HG02973 (cell line): ENCODE results near the gene C13orf46.

ENCODE experiments used
- ATAC-seq: cut with Tn5 transposase; IDR thresholded peaks from one replicate; pipeline ENCODE4 v1.9.1; 2021; ENCODE audit warnings: moderate library complexity; ENCODE audit not compliant: unreplicated experiment

The C13orf46 gene

GRCh38 chr13:114010401-114011101, 36.7 kb upstream of the C13orf46 start:
- ATAC-seq: no peak

- no peak for ATAC-seq
These were observed 35.9 kb upstream of the C13orf46 start for GRCh38 chr13:114009590-114010400.

DNA sequence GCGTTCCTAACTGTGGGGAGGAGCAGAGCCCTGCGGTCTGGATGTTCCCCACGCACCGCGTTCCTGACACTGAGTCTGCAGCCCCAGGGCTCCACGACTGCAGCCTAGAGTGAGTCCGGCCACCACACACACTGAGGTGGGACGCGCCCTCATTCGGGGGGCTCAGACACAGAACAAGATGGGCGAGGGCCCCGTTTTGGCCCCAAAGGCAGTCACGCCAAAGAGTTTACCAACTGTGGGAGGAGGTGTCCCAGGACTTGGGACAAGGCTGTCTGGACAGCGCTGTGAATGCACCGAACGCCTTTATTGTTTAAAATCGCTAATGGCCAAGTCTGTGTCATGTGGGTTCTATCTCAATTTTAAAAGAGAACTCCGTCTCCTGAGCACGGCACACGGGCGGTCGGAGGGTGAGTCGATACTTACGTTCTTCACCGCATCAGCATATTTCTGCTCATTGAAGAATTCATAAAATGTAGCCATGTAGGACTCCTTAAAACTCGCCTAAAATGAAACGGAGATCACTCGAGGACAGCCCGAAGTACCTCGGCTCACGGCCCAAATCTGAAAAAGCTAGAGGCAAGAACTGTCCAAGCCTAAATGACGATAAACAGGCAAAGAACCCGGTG, 35.2 kb upstream of the C13orf46 start:
- no peak for ATAC-seq

GRCh38 chr13:114007566-114007965, 33.7 kb upstream of the C13orf46 start:
- ATAC-seq: no peak

DNA sequence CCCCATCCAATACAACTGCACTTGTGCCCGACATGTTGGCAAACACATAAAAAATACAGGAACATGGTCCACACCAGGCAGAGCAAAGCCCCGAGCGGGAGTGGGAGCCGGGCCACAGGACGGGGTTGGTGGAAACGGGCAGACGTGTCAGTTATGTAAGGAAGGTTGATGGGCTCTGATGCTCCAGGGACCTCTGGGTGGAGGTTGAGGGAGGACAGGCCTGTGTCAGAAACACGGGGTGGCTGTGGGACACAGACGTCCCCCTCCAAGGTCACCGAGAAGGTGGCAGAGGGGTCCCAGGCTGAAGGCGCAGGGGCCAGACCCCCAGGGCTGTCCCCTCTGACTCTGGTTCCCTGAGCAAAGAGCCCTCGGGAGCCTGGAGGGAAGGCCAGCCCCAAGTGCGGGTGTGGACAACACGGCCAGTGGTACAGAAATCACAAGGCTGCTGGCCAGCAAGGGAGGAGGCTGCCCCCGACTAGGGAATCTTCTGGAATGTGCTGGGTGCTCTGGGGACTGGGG, 31.4 kb upstream of the C13orf46 start:
- no peak for ATAC-seq

DNA sequence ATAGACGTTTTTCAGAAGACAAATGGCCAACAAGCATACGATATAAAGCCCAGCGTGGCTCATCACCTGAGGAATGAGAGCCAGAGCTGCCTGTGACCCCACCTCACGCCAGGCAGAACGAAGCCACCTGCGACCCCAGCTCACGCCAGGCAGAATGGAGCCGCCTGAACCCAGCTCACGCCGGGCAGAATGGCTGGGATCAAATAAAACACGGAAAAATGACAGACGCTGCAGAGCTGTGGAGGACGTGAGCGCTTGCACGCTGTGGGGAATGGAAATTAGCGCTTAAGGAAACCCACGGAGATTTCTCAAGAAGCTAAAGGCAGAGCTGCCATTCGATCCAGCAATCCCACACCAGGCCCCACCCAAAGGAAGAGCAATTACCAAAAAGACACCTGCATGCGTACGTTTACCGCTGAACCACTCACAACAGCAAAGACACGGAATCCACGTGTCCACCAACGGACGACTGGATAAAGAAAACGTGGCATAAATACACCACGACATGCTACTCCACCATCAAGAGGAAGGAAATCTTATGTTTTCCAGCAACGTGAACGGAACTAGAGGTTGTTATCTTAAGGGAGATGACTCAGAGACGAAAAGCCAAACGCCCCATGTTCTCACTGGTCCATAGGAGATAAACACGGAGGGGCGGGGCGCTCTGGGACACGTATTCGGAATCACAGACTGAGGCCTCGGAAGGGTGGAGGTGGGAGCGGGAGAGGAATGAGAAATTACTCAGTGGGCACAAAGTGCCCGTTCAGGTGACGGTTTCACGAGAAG, 30.7 kb upstream of the C13orf46 start:
- ATAC-seq: no peak

DNA sequence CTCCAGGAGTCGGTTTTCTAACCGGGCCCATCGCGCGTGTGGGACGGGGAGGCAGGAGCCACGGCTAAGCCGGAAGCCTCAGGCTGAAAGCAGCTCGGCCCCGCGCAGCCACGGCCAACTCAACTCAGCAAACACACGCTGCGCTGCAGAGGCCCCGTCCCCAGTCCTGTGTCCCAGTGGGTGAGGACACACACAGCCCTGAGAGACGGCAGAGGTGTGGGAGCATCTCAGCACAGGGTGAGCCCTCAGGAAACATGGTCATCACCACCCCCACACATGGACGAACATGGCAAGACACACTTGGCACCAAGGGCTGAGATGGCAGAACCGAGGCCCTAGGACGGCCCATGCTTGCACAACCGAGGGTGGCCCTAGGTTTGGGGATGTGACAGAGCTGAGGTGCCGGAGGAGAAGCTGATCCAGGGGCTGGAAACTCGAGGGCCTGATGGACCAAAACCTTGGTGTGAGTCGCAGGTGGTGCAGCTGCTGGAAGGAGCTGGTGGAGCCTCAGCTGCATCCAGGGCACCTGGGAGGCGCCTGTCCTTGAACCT, 29.0 kb upstream of the C13orf46 start:
- ATAC-seq: no peak

DNA sequence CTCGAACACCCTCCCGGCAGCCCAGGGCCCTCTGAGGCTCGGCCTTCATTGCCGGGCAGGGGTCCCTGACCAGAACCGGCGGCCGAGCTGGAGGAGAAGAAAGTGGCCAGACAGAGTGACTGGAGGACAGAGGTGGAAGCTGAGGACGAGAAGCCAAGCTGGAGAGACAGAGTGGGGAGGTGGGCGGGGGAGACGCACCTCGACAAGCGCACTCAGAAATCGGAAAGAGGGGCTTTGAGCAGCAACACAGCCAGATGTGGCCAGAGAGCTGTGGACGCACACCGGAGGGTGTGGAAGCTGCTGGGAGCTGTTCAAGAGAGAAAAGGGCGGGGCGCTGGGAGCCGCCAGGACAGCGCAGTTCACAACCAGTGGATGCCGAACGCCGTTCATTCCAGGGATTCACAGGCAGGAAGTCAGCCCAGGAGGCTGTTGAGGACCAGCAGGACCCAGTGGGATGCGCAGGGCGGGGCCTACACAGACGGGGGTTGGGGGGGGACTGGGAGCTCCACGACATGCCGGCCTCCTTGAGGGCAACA, 28.2 kb upstream of the C13orf46 start:
- ATAC-seq: no peak

DNA sequence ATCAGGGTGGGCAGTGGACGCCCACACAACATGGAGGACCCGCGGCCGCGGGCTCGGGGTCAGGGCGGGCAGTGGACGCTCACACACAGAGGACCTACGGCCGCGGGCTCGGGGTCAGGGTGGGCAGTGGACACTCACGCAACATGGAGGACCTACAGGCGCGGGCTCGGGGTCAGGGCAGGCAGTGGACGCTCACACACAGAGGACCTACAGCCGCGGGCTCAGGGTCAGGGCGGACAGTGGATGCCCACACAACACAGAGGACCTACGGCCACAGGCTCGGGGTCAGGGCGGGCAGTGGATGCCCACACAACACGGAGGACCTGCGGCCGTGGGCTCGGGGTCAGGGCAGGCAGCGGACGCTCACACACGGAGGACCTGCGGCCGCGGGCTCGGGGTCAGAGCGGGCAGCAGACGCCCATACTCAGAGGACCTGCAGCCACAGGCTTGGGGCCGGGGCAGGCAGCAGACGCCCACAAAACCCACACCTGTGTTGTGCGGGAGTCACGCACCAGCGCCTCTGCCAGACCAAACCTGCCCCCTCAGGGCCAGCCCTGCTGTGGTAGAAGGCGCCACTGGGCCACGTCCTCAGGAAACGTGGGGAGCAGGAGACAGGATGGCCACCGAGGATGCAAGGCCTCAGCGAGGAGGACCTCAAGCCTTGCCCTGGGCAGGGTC, 27.6 kb upstream of the C13orf46 start:
- ATAC-seq: no peak

DNA sequence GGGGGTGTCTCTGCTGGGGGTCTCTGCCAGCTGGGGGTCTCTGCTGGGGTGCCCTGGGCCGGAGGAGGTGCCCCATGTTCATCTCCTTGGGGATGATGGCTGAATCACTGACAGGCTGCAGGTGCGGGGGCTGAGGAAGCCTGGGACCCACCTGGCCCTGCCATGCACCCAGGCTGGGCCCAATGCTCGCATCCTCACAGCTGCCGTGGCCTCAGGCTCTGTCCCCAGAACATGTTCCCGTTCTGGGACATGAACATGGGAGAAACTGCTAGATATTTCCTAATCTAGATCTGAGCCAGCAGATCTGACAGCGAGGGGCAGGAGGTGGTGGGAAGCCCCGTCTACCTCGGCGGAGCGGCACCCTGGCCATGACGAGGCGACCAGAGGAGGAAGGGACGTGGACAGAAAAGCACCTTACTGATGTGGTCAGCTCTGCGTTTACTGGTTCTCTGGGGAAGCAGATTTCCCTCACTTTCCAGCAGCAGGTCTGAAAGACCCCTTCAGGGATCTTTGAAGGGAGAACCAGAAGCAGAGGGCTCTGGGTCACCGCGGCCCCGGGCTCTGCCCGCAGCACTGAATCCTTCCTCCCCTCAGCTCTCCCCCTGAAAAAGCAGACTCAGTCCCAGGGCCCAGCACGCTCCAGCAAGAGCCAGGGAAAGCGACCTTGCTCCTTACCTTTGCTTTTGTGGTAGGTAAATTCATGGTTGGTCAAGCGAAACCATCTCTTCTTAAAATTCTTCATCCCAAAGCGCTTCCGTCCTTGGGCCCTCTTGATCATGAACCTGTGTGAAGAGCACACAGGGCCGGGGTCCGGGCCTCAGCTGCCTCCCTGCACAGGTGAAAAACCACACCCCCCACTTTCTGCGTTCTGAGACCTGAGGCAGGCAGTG, 26.5 kb upstream of the C13orf46 start:
- no peak for ATAC-seq

DNA sequence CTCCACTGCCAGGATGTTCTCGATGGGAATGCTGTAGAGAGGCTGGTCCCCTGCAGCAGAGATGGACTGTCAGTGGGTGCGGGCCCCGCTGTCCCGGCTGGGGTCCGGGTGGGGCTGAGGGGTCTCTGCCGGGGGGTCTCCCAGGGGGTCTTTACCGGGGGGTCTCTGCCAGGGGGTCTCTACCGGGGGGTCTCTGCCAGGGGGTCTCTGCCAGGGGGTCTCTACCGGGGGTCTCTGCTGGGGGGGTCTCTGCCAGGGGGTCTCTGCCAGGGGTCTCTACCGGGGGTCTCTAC, 25.7 kb upstream of the C13orf46 start:
- ATAC-seq: no peak

GRCh38 chr13:113998781-113999617, 25.1 kb upstream of the C13orf46 start:
- no peak for ATAC-seq

DNA sequence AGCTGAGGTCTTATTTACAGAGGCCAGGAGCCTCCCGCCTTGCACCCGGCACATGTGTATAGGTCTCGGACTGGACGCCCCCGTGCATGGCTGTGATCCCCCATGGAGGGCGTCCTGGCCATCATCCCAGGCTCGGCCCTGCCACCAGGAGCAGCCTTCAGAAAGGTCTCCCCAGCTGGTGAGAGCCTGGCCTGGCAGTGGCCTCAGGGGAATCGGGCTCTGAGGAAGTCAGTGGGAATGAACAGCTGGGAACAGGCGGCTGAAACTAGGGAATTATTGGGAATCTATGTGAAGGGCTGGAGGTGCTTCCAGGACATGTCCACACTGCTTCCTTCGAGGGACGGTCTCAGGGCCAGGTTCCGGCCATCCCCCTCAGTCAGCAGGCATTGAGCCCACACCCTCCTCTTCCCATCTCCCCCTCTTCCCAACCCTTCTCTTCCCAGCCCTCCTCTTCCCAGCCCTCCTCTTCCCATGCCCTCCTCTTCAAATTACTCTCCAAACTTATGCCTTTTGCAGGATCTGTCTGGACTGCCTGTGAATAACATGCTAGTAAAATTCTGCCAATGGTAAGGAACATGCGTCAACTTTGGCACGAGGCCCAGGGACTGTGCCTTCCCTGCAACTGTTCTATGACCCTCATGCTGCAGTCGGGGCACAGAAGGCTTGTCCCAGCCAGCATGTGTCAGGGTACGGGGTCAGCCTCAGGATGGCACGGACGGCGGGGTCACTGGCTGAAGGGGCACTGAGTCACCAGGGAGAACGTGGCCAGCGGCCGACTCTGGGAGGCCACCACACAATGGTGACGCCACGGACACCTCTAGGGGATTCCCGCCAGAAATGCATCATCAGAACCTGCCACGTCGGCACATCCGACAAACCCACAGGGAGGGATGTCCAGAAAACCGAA, 24.2 kb upstream of the C13orf46 start:
- ATAC-seq: no peak

- ATAC-seq: no peak
These were observed 23.3 kb upstream of the C13orf46 start for GRCh38 chr13:113996912-113997745.

GRCh38 chr13:113996081-113996911, 22.4 kb upstream of the C13orf46 start:
- ATAC-seq: no peak
